Measurements from ENCODE around the gene KCNG4. TPM values are rescaled to one million over a fixed set of nuclear protein-coding genes. Genes with fewer than 3 reads are reported as not detected.

Gene KCNG4
- polyA plus RNA-seq, 3 donors = not detected

DNA sequence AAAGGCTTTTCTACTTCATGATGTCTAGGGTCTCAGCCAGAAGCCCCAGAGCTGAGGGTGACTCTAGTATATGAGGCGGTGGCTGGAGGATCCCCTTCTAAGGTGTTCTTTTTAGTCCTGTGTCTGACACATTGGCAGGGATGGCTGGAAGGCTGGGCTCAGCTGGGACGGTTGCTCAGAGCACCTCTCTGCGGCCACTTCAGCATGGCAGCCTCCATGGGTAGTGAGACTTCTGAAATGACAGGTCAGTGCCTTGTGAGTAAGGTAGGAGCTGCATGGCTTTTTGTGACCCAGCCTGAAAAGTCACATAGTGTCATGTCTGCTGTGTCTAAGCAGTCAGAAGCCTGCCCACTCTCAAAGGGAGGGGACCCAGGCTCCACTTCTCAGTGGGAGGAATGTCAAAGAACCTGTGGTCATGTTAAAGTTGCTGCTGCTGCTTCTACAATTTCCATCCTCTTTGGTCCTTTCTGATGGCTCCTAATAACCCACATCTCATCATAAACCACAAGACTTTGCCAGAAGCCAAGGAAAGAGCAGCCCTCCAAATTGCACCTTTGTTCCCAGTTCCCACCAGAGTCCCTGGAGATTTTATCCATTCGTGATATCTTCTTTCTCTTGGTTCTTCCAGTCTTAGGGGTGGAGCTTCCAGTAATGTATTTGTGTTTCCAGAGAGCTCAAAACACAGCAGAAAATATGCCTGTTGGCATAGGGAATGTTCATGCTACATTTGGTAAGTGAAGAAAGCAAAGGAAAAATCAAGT is 15.4 kb upstream of the KCNG4 start:
- H2AFZ ChIP-seq (ENCODE audit: insufficient read depth, low read depth, low read length, poor library complexity, severe bottlenecking) = no peak overlapping the region
- H3K79me2 ChIP-seq (ENCODE audit: insufficient read depth, low read length) = no peaks in the 10 kb centered on the region
- no peak overlapping the region for H3K4me2 ChIP-seq (replicated peaks; ENCODE audit: extremely low read depth, low read length, poor library complexity, severe bottlenecking)
- peaks cover 0 to 3% of the 10 kb centered on the region in 2 donors for H3K9me3 ChIP-seq (replicated peaks in 1 of 2; ENCODE audit: control insufficient read depth in 1 of 2, insufficient read depth in 1 of 2, low read length in 2 of 2)
- H3K27ac Mint-ChIP-seq = peak overlapping the region in 1 of 7 donors; percentile 39
- H3K36me3 ChIP-seq (replicated peaks in 1 of 2; ENCODE audit: control insufficient read depth in 1 of 2, insufficient read depth in 2 of 2, low read length in 2 of 2) = no peaks in the 10 kb centered on the region
- no peaks in the 10 kb centered on the region for H3K36me3 Mint-ChIP-seq
- H3K4me3 ChIP-seq (replicated peaks in 1 of 3; ENCODE audit: low read depth in 2 of 3, low read length in 3 of 3) = no peak overlapping the region
- DNase-seq = no peak
- no peaks in the 10 kb centered on the region for H3K4me1 Mint-ChIP-seq
- TF ChIP-seq, protein P1, sequence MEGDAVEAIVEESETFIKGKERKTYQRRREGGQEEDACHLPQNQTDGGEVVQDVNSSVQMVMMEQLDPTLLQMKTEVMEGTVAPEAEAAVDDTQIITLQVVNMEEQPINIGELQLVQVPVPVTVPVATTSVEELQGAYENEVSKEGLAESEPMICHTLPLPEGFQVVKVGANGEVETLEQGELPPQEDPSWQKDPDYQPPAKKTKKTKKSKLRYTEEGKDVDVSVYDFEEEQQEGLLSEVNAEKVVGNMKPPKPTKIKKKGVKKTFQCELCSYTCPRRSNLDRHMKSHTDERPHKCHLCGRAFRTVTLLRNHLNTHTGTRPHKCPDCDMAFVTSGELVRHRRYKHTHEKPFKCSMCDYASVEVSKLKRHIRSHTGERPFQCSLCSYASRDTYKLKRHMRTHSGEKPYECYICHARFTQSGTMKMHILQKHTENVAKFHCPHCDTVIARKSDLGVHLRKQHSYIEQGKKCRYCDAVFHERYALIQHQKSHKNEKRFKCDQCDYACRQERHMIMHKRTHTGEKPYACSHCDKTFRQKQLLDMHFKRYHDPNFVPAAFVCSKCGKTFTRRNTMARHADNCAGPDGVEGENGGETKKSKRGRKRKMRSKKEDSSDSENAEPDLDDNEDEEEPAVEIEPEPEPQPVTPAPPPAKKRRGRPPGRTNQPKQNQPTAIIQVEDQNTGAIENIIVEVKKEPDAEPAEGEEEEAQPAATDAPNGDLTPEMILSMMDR (IDR thresholded peaks at IDR 0.05) = no peak
- peaks cover 3 to 21% (median 7%) of the 10 kb centered on the region in 7 donors for H3K9me3 Mint-ChIP-seq
- peaks cover 0 to 5% of the 10 kb centered on the region in 2 donors for H3K27me3 ChIP-seq (ENCODE audit: control insufficient read depth in 2 of 2, insufficient read depth in 2 of 2, low read length in 2 of 2)
- peaks cover 15 to 23% (median 21%) of the 10 kb centered on the region in 3 donors for H3K27me3 Mint-ChIP-seq (ENCODE audit: low read depth in 3 of 3)
- H3K4me3 Mint-ChIP-seq = no peak overlapping the region
- no peak overlapping the region for H3K27ac ChIP-seq (ENCODE audit: low read depth in 1 of 2, low read length in 2 of 2)
- WGBS (ENCODE audit: insufficient coverage) = 90% methylated on average over 3 of the region's 4 CpGs
- no peaks in the 10 kb centered on the region for H3K4me1 ChIP-seq (ENCODE audit: control insufficient read depth in 1 of 2, insufficient read depth in 2 of 2, low read length in 2 of 2)
- H3K9ac ChIP-seq (ENCODE audit: insufficient read depth, low read length, poor library complexity, severe bottlenecking) = no peak overlapping the region
- intact Hi-C loops (cut with micrococcal nuclease) = no loop called here
- no peaks in the 10 kb centered on the region for H4K20me1 ChIP-seq (ENCODE audit: insufficient read depth, low read length)

DNA sequence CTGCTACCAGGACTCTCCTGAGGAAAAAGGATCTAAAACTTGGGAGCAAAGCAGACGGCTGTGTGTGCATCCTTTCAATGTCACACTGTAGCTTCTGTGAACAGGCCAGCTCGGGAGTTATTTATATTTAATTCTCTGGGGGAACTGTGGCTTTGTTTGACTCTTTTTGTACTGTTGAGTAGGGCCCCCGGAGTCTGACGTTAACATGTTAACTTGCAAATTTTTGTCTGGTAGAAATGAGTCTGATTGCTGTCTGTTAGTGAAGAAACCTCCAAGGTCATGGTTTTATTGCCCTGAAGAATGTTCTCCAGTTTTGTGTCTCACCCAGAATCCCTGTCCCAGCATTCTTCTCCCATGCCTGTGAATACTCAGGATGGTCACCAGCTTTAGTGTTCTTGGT is 14.2 kb upstream of the KCNG4 start:
- H3K36me3 Mint-ChIP-seq = no peaks in the 10 kb centered on the region
- TF ChIP-seq, protein P1 (IDR thresholded peaks at IDR 0.05) = no peak
- no peak overlapping the region for H3K4me2 ChIP-seq (replicated peaks; ENCODE audit: extremely low read depth, low read length, poor library complexity, severe bottlenecking)
- H3K4me3 Mint-ChIP-seq = no peak overlapping the region
- 88% methylated on average over 3 of the region's 4 CpGs for WGBS (ENCODE audit: insufficient coverage)
- peaks cover 3 to 21% (median 6%) of the 10 kb centered on the region in 7 donors for H3K9me3 Mint-ChIP-seq
- no peak overlapping the region for H3K27ac ChIP-seq (ENCODE audit: low read depth in 1 of 2, low read length in 2 of 2)
- no peaks in the 10 kb centered on the region for H3K4me1 ChIP-seq (ENCODE audit: control insufficient read depth in 1 of 2, insufficient read depth in 2 of 2, low read length in 2 of 2)
- no peaks in the 10 kb centered on the region for H4K20me1 ChIP-seq (ENCODE audit: insufficient read depth, low read length)
- no peak overlapping the region for H3K27ac Mint-ChIP-seq
- H3K9ac ChIP-seq (ENCODE audit: insufficient read depth, low read length, poor library complexity, severe bottlenecking) = no peak overlapping the region
- no peak overlapping the region for H3K4me3 ChIP-seq (replicated peaks in 1 of 3; ENCODE audit: low read depth in 2 of 3, low read length in 3 of 3)
- peaks cover 13 to 23% (median 19%) of the 10 kb centered on the region in 3 donors for H3K27me3 Mint-ChIP-seq (ENCODE audit: low read depth in 3 of 3)
- peaks cover 0 to 5% of the 10 kb centered on the region in 2 donors for H3K27me3 ChIP-seq (ENCODE audit: control insufficient read depth in 2 of 2, insufficient read depth in 2 of 2, low read length in 2 of 2)
- H3K4me1 Mint-ChIP-seq = no peaks in the 10 kb centered on the region
- H3K9me3 ChIP-seq (replicated peaks in 1 of 2; ENCODE audit: control insufficient read depth in 1 of 2, insufficient read depth in 1 of 2, low read length in 2 of 2) = peaks cover 0 to 3% of the 10 kb centered on the region in 2 donors
- intact Hi-C loops (cut with micrococcal nuclease) = no loop called here
- no peaks in the 10 kb centered on the region for H3K79me2 ChIP-seq (ENCODE audit: insufficient read depth, low read length)
- H2AFZ ChIP-seq (ENCODE audit: insufficient read depth, low read depth, low read length, poor library complexity, severe bottlenecking) = no peak overlapping the region
- no peaks in the 10 kb centered on the region for H3K36me3 ChIP-seq (replicated peaks in 1 of 2; ENCODE audit: control insufficient read depth in 1 of 2, insufficient read depth in 2 of 2, low read length in 2 of 2)
- DNase-seq = no peak
